ENCODE measurements around the gene ADGRB3.

Gene ADGRB3

GRCh38 chr6:68967549-68968300, 332.6 kb downstream of the ADGRB3 start:
- H3K9me3 ChIP-seq: no peaks in the 10 kb centered on the region
- no peak overlapping the region for H3K27ac ChIP-seq
- H3K27me3 ChIP-seq: peaks cover 10% of the 10 kb centered on the region
- no peaks in the 10 kb centered on the region for H3K36me3 ChIP-seq
- H3K4me1 ChIP-seq (ENCODE audit: control insufficient read depth in 1 of 2, insufficient read depth in 1 of 2, low read depth in 1 of 2, low read length in 1 of 2): no peaks in the 10 kb centered on the region
- TF ChIP-seq CTCF (IDR thresholded peaks at IDR 0.05): peak; percentile 80
- H3K4me3 ChIP-seq (ENCODE audit: low read depth in 1 of 2, low read length in 1 of 2): no peak overlapping the region

GRCh38 chr6:68968301-68968649, 333.2 kb downstream of the ADGRB3 start:
- Histone ChIP-seq H3K4me3 (ENCODE audit: low read depth in 1 of 2, low read length in 1 of 2) (no peak overlapping the region), H3K27ac (no peak overlapping the region), H3K9me3 (no peaks in the 10 kb centered on the region), H3K27me3 (peaks cover 10% of the 10 kb centered on the region), H3K4me1 (ENCODE audit: control insufficient read depth in 1 of 2, insufficient read depth in 1 of 2, low read depth in 1 of 2, low read length in 1 of 2) (no peaks in the 10 kb centered on the region), H3K36me3 (no peaks in the 10 kb centered on the region)
- no peak for TF ChIP-seq CTCF (IDR thresholded peaks at IDR 0.05)

- H3K27me3 ChIP-seq: no peaks in the 10 kb centered on the region
- no peak for TF ChIP-seq CTCF (IDR thresholded peaks at IDR 0.05)
- H3K4me3 ChIP-seq (ENCODE audit: low read depth in 1 of 2, low read length in 1 of 2): no peak overlapping the region
- H3K4me1 ChIP-seq (ENCODE audit: control insufficient read depth in 1 of 2, insufficient read depth in 1 of 2, low read depth in 1 of 2, low read length in 1 of 2): no peaks in the 10 kb centered on the region
- no peak overlapping the region for H3K27ac ChIP-seq
- H3K36me3 ChIP-seq: no peaks in the 10 kb centered on the region
- no peaks in the 10 kb centered on the region for H3K9me3 ChIP-seq
Observed at GRCh38 chr6:68973066-68973465, 338.0 kb downstream of the ADGRB3 start.

GRCh38 chr6:68975064-68975463, 340.0 kb downstream of the ADGRB3 start:
- H3K9me3 ChIP-seq: no peaks in the 10 kb centered on the region
- no peaks in the 10 kb centered on the region for H3K36me3 ChIP-seq
- H3K27me3 ChIP-seq: no peaks in the 10 kb centered on the region
- TF ChIP-seq CTCF (IDR thresholded peaks at IDR 0.05): no peak
- no peaks in the 10 kb centered on the region for H3K4me1 ChIP-seq (ENCODE audit: control insufficient read depth in 1 of 2, insufficient read depth in 1 of 2, low read depth in 1 of 2, low read length in 1 of 2)
- no peak overlapping the region for H3K27ac ChIP-seq
- no peak overlapping the region for H3K4me3 ChIP-seq (ENCODE audit: low read depth in 1 of 2, low read length in 1 of 2)

- Histone ChIP-seq H3K4me1 (ENCODE audit: control insufficient read depth in 1 of 2, insufficient read depth in 1 of 2, low read depth in 1 of 2, low read length in 1 of 2) (no peaks in the 10 kb centered on the region), H3K4me3 (ENCODE audit: low read depth in 1 of 2, low read length in 1 of 2) (no peak overlapping the region), H3K27me3 (no peaks in the 10 kb centered on the region), H3K36me3 (no peaks in the 10 kb centered on the region), H3K9me3 (no peaks in the 10 kb centered on the region), H3K27ac (no peak overlapping the region)
- no peak for TF ChIP-seq CTCF (IDR thresholded peaks at IDR 0.05)
Observed at GRCh38 chr6:68975816-68976215, 340.7 kb downstream of the ADGRB3 start.

All from neutrophil (primary cell).